ENCODE data around the gene CSF3R.

DNA sequence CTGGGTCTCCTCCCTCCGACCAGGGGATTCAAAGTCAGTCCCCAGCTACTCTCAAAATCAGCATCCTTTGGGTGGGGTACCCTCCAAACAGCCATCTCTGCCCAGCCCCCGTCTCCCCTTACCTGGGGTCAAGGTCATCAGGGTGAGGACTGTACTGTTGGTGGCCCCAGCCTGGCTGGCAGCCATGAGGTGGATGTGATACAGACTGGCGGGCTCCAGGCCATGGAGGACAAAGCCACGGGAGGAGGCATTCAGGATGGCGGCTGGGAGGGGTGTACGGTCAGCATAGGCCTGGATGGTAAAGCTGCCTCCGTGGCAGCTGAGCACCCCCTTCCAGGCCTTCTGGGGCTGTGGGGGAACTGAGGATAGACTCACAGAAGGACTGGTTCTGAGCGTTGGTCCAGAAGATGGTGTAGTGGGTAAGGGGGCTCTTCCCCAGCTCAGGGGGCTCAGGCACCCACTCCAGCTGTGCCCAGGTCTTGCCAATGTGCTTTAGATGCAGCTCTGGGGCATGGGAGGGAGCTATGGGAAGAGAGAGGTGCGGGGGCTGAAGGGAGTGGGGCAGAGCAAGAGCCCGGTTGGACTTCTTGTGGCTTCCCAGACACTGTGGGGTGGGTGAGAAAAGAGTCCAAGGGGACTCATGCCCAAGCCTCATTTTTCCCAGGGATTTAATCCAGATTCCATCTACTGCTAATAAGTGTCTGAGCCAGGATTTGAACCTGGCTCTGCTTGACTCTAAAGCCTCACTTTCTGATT, 14.8 kb downstream of the CSF3R start:
- TF ChIP-seq, protein P1, sequence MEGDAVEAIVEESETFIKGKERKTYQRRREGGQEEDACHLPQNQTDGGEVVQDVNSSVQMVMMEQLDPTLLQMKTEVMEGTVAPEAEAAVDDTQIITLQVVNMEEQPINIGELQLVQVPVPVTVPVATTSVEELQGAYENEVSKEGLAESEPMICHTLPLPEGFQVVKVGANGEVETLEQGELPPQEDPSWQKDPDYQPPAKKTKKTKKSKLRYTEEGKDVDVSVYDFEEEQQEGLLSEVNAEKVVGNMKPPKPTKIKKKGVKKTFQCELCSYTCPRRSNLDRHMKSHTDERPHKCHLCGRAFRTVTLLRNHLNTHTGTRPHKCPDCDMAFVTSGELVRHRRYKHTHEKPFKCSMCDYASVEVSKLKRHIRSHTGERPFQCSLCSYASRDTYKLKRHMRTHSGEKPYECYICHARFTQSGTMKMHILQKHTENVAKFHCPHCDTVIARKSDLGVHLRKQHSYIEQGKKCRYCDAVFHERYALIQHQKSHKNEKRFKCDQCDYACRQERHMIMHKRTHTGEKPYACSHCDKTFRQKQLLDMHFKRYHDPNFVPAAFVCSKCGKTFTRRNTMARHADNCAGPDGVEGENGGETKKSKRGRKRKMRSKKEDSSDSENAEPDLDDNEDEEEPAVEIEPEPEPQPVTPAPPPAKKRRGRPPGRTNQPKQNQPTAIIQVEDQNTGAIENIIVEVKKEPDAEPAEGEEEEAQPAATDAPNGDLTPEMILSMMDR (IDR thresholded peaks at IDR 0.05; ENCODE audit: extremely low read depth in 1 of 2, insufficient read depth in 1 of 2, low read depth in 1 of 2, low read length in 2 of 2), result no peak
- TF ChIP-seq MYC (IDR thresholded peaks at IDR 0.05; ENCODE audit: low read depth, low read length), result no peak
- TF ChIP-seq, protein P2, sequence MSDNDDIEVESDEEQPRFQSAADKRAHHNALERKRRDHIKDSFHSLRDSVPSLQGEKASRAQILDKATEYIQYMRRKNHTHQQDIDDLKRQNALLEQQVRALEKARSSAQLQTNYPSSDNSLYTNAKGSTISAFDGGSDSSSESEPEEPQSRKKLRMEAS (IDR thresholded peaks at IDR 0.05; ENCODE audit: insufficient read depth, insufficient read length), result no peak
- no peak for TF ChIP-seq POLR2A (IDR thresholded peaks at IDR 0.05; ENCODE audit: low read depth, low read length)
- TF ChIP-seq POLR2AphosphoS5 (IDR thresholded peaks at IDR 0.05; ENCODE audit: insufficient read depth, low read depth, low read length), result no peak
- TF ChIP-seq GATA2 (IDR thresholded peaks at IDR 0.05; ENCODE audit: insufficient read depth, insufficient read length, low read depth, low read length), result no peak
- TF ChIP-seq EZH2 (IDR thresholded peaks at IDR 0.05; ENCODE audit: borderline replicate concordance, low read depth, low read length, severe bottlenecking), result no peak
- no peak for TF ChIP-seq FOS (IDR thresholded peaks at IDR 0.05; ENCODE audit: borderline replicate concordance, insufficient read depth, low read length)

Data from endothelial cell of umbilical vein (primary cell).